Measurements from ENCODE around the gene EFCAB7. TPM values are rescaled to one million over a fixed set of nuclear protein-coding genes. Genes with fewer than 3 reads are reported as not detected.

EFCAB7 gene
- total RNA-seq, 1 donor from 2014 or later = 6.6 TPM

GRCh38 chr1:63487336-63488065 is 35.8 kb upstream of the EFCAB7 start:
- Mint-ChIP-seq H3K36me3 (ENCODE audit: unreplicated experiment) (no peaks in the 10 kb centered on the region), H3K9me3 (ENCODE audit: unreplicated experiment) (no peaks in the 10 kb centered on the region), H3K27me3 (ENCODE audit: unreplicated experiment) (no peaks in the 10 kb centered on the region), H3K27ac (ENCODE audit: unreplicated experiment) (no peak overlapping the region), H3K4me1 (ENCODE audit: unreplicated experiment) (peaks cover 5% of the 10 kb centered on the region), H3K4me3 (ENCODE audit: unreplicated experiment) (no peak overlapping the region)
- DNase-seq (ENCODE audit: extremely low spot score, unreplicated experiment) = no peak
- TF ChIP-seq CTCF (IDR thresholded peaks at IDR 0.05) = no peak

GRCh38 chr1:63497577-63497976 is 25.7 kb upstream of the EFCAB7 start:
- H3K27ac Mint-ChIP-seq (ENCODE audit: unreplicated experiment) = no peak overlapping the region
- no peak for DNase-seq (ENCODE audit: extremely low spot score, unreplicated experiment)
- TF ChIP-seq CTCF (IDR thresholded peaks at IDR 0.05) = no peak
- no peak overlapping the region for H3K4me3 Mint-ChIP-seq (ENCODE audit: unreplicated experiment)
- no peaks in the 10 kb centered on the region for H3K9me3 Mint-ChIP-seq (ENCODE audit: unreplicated experiment)
- no peaks in the 10 kb centered on the region for H3K27me3 Mint-ChIP-seq (ENCODE audit: unreplicated experiment)
- no peaks in the 10 kb centered on the region for H3K4me1 Mint-ChIP-seq (ENCODE audit: unreplicated experiment)
- H3K36me3 Mint-ChIP-seq (ENCODE audit: unreplicated experiment) = peaks cover 6% of the 10 kb centered on the region

DNA sequence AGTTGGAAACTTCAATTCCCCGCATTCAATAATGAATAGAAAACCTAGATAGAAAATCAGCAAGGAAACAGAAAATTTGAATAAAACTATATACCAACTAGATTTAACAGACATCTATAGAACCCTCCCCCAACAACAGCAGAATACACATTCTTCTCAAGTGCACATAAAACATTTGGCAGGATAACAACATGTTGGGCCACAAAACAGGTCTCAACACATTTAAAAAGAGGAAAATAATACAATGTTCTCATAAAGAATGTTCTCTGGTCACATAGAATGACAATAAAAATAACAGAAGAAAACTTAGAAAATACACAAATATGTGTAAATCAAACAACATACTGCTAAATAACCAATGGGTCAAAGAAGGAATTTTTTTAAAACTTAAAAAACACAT is 25.2 kb upstream of the EFCAB7 start:
- DNase-seq (ENCODE audit: extremely low spot score, unreplicated experiment) = no peak
- Mint-ChIP-seq H3K4me1 (ENCODE audit: unreplicated experiment) (no peaks in the 10 kb centered on the region), H3K27ac (ENCODE audit: unreplicated experiment) (no peak overlapping the region), H3K4me3 (ENCODE audit: unreplicated experiment) (no peak overlapping the region), H3K27me3 (ENCODE audit: unreplicated experiment) (no peaks in the 10 kb centered on the region), H3K9me3 (ENCODE audit: unreplicated experiment) (no peaks in the 10 kb centered on the region), H3K36me3 (ENCODE audit: unreplicated experiment) (peaks cover 6% of the 10 kb centered on the region)
- TF ChIP-seq CTCF (IDR thresholded peaks at IDR 0.05) = no peak

- H3K36me3 Mint-ChIP-seq (ENCODE audit: unreplicated experiment) = peaks cover 9% of the 10 kb centered on the region
- no peak for TF ChIP-seq CTCF (IDR thresholded peaks at IDR 0.05)
- H3K4me3 Mint-ChIP-seq (ENCODE audit: unreplicated experiment) = no peak overlapping the region
- H3K27me3 Mint-ChIP-seq (ENCODE audit: unreplicated experiment) = no peaks in the 10 kb centered on the region
- no peaks in the 10 kb centered on the region for H3K4me1 Mint-ChIP-seq (ENCODE audit: unreplicated experiment)
- H3K27ac Mint-ChIP-seq (ENCODE audit: unreplicated experiment) = no peak overlapping the region
- no peak for DNase-seq (ENCODE audit: extremely low spot score, unreplicated experiment)
- no peaks in the 10 kb centered on the region for H3K9me3 Mint-ChIP-seq (ENCODE audit: unreplicated experiment)
These were observed 22.1 kb upstream of the EFCAB7 start for GRCh38 chr1:63501256-63501655.

DNA sequence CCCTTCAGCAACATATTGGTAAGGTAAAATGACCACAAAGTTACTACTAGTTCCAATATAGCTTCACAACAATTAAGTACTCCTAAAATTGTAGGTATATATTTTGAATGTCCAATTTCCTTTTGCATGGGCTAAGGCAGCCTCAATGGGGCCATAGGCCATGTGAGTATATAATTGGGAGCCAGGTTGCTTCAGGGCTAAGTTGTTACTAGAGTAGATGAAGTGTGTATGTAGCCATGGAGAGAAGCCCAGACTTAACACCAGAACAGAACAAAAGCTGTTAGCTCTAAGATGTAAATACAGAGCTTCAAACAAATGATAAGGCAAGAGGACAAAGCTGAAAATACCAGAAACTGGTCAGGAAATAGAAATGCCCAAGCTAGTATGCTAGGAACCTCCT is 16.5 kb upstream of the EFCAB7 start:
- Mint-ChIP-seq H3K36me3 (ENCODE audit: unreplicated experiment) (peaks cover 5% of the 10 kb centered on the region), H3K4me1 (ENCODE audit: unreplicated experiment) (no peaks in the 10 kb centered on the region), H3K9me3 (ENCODE audit: unreplicated experiment) (no peaks in the 10 kb centered on the region), H3K4me3 (ENCODE audit: unreplicated experiment) (no peak overlapping the region), H3K27me3 (ENCODE audit: unreplicated experiment) (no peaks in the 10 kb centered on the region), H3K27ac (ENCODE audit: unreplicated experiment) (no peak overlapping the region)
- no peak for TF ChIP-seq CTCF (IDR thresholded peaks at IDR 0.05)
- no peak for DNase-seq (ENCODE audit: extremely low spot score, unreplicated experiment)

All from osteocyte (in vitro differentiated cells).